HepG2 (cell line): ENCODE measurements around the gene PGPEP1. TPM values are rescaled to one million over a fixed set of nuclear protein-coding genes. Genes with fewer than 3 reads are reported as not detected.

Experiments
- DMTF1 ChIP-seq: sonication (generic); formaldehyde crosslinking; IDR thresholded peaks from 2 replicates; pipeline ENCODE4 v1.4.0; 2020; ENCODE audit warnings: mild to moderate bottlenecking, missing genetic modification reagents
- DNMT1 ChIP-seq: sonication (generic); formaldehyde crosslinking; IDR thresholded peaks from 2 replicates; pipeline ENCODE4 v1.5.1; 2020; ENCODE audit warnings: mild to moderate bottlenecking, missing genetic modification reagents
- MZF1 ChIP-seq: sonication (generic); formaldehyde crosslinking; IDR thresholded peaks from 2 replicates; pipeline ENCODE4 v1.8.1; 2023; ENCODE audit warnings: mild to moderate bottlenecking, missing genetic modification reagents, borderline replicate concordance
- NCOR1 ChIP-seq: fragments of 200-600 bp; sonication (generic); IDR thresholded peaks from 2 replicates; pipeline ENCODE4 v1.7.0; 2017; ENCODE audit warnings: antibody characterized with exemption, low read length, borderline replicate concordance
- RBFOX2 ChIP-seq: fragments of 200-400 bp; formaldehyde crosslinking; IDR thresholded peaks from 2 replicates; pipeline ENCODE4 v1.6.1; 2017; ENCODE audit warnings: low read depth, mild to moderate bottlenecking, low read length
- RERE ChIP-seq: IDR thresholded peaks from 2 replicates; pipeline ENCODE4 v1.6.1; 2016; ENCODE audit warnings: low read depth, missing genetic modification reagents, missing compliant biosample characterization
- SNAPC4 ChIP-seq: sonication (generic); formaldehyde crosslinking; IDR thresholded peaks from 2 replicates; pipeline ENCODE4 v1.4.0; 2020; ENCODE audit warnings: mild to moderate bottlenecking, missing genetic modification reagents
- THAP7 ChIP-seq: sonication (generic); formaldehyde crosslinking; IDR thresholded peaks from 2 replicates; pipeline ENCODE4 v1.8.1; 2023; ENCODE audit warnings: mild to moderate bottlenecking, missing genetic modification reagents
- ZNF10 ChIP-seq: sonication (generic); formaldehyde crosslinking; IDR thresholded peaks from 2 replicates; pipeline ENCODE4 v1.4.0; 2020; ENCODE audit warnings: mild to moderate bottlenecking, low read depth, missing genetic modification reagents, borderline replicate concordance
- ZNF33B ChIP-seq: sonication (generic); formaldehyde crosslinking; IDR thresholded peaks from 2 replicates; pipeline ENCODE4 v1.5.1; 2020; ENCODE audit warnings: mild to moderate bottlenecking, missing genetic modification reagents
- ZNF44 ChIP-seq: sonication (generic); formaldehyde crosslinking; IDR thresholded peaks from 2 replicates; pipeline ENCODE4 v1.5.1; 2020; ENCODE audit warnings: mild to moderate bottlenecking, missing genetic modification reagents
- ZNF546 ChIP-seq: sonication (generic); formaldehyde crosslinking; conservative IDR thresholded peaks from 2 replicates; pipeline ENCODE4 v1.8.1; 2023; ENCODE audit warnings: mild to moderate bottlenecking, missing genetic modification reagents
- ZNF766 ChIP-seq: sonication (generic); formaldehyde crosslinking; IDR thresholded peaks from 2 replicates; pipeline ENCODE4 v1.5.0; 2020; ENCODE audit warnings: missing genetic modification reagents, borderline replicate concordance
- polyA plus RNA-seq, 8 experiments: library from polyadenylated mRNA; depleted of rRNA in 3 of 8; stranded (reverse) in 7 of 8; unstranded in 1 of 8; fragments of >200 nt; fragmentation: Illumina TruSeq in 4 of 8; extraction: Trizol in 4 of 8; gene quantifications; 2 replicates each; pipeline versions ENCODE4 v1.2.1 to v1.2.3, GENCODE V29; 2011 to 2016; ENCODE audit warnings: low read depth in 4 of 8, missing spikeins in 1 of 8, mixed read lengths in 1 of 8; ENCODE audit not compliant: insufficient read depth in 1 of 8
- total RNA-seq, 5 experiments: library from RNA; depleted of rRNA; stranded (reverse); fragments of >200 nt; fragmentation: Illumina TruSeq; extraction: Trizol; gene quantifications; 2 replicates each; pipeline ENCODE4 v1.2.3, GENCODE V29; 2016; ENCODE audit warnings: low read depth in 1 of 5

Gene PGPEP1
- total and polyA plus RNA-seq, 2 of the 13 experiments (the other 11 are each of a cell fraction or from before 2014, with no cell fraction given) = 53.1 to 56.6 TPM

GRCh38 chr19:18385675-18386542 is 45.5 kb downstream of the PGPEP1 start, which contains the start of gene GDF15 (continued):
- TF ChIP-seq RERE (CRISPR knock-in tag) = peak; percentile 72
- no peak for TF ChIP-seq DNMT1 (CRISPR knock-in tag)
- peak; percentile 91; the same call in 1 of the 2 replicates for TF ChIP-seq NCOR1
- no peak for TF ChIP-seq ZNF33B
- no peak for TF ChIP-seq ZNF546 (CRISPR knock-in tag)
- TF ChIP-seq SNAPC4 (CRISPR knock-in tag) = no peak; the same call in 1 of the 2 replicates
- TF ChIP-seq MZF1 (CRISPR knock-in tag) = no peak
- TF ChIP-seq ZNF44 (CRISPR knock-in tag) = no peak
- TF ChIP-seq ZNF766 = peak; percentile 96
- TF ChIP-seq RBFOX2 = peak; percentile 98
- TF ChIP-seq THAP7 (CRISPR knock-in tag) = 0 out of 2 replicates have a peak, but pooled peaks have one; percentile 28
- peak; percentile 93; the same call in 1 of the 2 replicates for TF ChIP-seq DMTF1
- TF ChIP-seq ZNF10 = no peak
